AG09309 (cell line): ENCODE data around the gene ABHD6.
"Not testable (repeated sequence)": the region's sequence is repeated elsewhere in the genome, so short reads cannot be mapped to it uniquely, and the experiment has no call there.

ENCODE experiments used
- DNase-seq: peaks from one replicate; pipeline ENCODE4 v3.0.0-alpha.2; 2010; ENCODE audit warnings: low read depth
- H3K4me3 ChIP-seq: 2 replicates; pipeline ENCODE4 v1.5.1; 2011; ENCODE audit warnings: mild to moderate bottlenecking, low read depth, low read length, moderate library complexity; ENCODE audit not compliant: control insufficient read depth
- TF ChIP-seq, protein P1 (sequence below): IDR thresholded peaks from 2 replicates; pipeline ENCODE4 v1.5.1; 2011; ENCODE audit warnings: mild to moderate bottlenecking, low read depth, low read length, inconsistent platforms; ENCODE audit not compliant: insufficient read depth, control insufficient read depth; ENCODE audit errors: missing control alignments

ABHD6 gene

DNA sequence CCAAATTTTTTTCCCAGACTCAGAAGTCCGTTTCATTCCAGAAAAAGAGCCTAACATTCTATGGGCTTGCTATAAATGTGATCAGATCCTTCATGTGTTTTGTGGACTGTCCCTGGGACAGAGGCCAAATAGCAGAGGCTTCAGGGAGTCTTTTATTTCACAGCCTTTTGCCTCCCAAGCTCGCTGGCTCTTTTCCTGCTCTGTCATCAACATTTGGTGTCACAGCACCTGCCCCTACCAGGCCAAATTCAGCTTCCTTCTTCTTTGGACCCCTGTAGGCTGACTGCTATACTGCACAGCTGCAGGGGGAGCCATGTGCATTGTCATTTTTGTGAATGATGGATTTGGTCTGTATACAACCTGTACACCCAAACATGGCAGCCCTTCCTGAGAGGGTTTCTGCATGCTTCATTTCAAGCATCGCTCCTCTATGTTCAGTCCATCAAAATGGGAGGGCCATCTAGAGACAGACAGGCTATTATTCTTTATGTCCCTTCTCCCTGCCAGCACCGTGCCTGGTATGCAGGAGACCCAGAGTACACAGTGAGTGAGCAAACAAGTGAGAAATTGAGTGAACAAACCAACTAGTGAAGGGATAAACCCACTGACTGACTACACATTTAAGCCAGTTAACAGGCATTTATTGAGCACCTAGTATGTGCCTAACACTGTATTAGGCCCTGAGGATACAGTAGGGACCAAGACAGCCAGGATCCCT, 50.6 kb downstream of the ABHD6 start:
- no peak for DNase-seq
- TF ChIP-seq, protein P1, sequence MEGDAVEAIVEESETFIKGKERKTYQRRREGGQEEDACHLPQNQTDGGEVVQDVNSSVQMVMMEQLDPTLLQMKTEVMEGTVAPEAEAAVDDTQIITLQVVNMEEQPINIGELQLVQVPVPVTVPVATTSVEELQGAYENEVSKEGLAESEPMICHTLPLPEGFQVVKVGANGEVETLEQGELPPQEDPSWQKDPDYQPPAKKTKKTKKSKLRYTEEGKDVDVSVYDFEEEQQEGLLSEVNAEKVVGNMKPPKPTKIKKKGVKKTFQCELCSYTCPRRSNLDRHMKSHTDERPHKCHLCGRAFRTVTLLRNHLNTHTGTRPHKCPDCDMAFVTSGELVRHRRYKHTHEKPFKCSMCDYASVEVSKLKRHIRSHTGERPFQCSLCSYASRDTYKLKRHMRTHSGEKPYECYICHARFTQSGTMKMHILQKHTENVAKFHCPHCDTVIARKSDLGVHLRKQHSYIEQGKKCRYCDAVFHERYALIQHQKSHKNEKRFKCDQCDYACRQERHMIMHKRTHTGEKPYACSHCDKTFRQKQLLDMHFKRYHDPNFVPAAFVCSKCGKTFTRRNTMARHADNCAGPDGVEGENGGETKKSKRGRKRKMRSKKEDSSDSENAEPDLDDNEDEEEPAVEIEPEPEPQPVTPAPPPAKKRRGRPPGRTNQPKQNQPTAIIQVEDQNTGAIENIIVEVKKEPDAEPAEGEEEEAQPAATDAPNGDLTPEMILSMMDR: no peak
- no peak overlapping the region for H3K4me3 ChIP-seq

DNA sequence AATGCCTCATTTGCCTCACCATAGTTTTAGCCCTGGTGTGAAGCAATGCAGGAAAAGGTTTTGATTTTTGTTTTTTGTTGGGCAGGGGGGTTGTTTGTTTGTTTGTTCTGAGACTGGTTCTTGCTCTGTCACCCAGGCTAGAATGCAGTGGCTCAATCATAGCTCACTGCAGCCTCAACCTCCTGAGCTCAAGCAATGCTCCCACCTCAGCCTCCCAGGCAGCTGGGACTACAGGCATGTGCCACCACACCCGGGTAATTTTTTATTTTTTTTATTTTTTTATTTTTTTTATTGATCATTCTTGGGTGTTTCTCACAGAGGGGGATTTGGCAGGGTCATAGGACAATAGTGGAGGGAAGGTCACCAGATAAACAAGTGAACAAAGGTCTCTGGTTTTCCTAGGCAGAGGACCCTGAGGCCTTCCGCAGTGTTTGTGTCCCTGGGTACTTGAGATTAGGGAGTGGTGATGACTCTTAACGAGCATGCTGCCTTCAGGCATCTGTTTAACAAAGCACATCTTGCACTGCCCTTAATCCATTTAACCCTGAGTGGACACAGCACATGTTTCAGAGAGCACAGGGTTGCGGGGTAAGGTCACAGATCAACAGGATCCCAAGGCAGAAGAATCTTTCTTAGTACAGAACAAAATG, 51.5 kb downstream of the ABHD6 start:
- H3K4me3 ChIP-seq, DNase-seq: not testable (repeated sequence)

DNA sequence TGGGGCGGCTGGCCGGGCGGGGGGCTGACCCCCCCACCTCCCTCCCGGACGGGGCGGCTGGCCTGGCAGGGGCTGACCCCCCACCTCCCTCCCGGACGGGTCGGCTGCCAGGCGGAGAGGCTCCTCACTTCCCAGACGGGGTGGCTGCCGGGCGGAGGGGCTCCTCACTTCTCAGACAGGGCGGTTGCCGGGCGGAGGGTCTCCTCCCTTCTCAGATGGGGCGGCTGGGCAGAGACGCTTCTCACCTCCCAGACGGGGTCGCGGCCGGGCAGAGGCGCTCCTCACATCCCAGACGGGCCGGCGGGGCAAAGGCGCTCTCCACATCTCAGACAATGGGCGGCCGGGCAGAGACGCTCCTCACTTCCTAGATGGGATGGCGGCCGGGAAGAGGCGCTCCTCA, 52.9 kb downstream of the ABHD6 start:
- DNase-seq, H3K4me3 ChIP-seq: not testable (repeated sequence)

DNA sequence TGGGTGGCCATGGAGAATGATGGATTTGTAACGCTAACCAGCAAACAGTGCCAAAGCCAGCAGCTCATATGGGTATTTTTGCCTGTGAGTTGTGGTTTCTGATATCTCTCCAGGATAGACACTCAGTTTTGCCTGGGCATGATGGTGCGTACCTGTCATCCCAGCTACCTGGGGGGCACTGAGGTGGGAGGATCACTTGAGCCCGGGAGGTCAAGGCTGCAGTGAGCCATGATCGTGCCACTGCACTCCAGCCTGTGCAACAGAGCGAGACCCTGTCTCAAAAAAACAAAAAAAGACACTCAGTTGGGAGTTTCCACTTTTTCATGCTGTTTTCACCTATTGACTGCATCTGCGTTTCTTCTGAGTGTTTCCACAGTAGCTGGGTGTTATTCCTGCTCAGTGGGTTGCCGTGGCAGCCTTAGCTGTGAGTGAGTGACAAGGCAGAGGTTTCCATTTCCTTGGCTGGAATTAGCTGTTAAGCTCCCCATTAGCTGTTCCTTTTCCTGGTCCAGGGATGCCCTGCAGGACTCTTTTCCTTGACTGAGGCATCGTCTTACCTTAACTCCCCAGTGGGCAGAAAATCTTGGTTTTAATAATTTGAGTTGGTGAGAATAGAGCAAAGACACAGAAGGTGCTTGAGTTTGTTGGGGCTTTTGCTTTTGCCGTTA, 54.2 kb downstream of the ABHD6 start:
- no peak overlapping the region for H3K4me3 ChIP-seq
- DNase-seq: no peak
- TF ChIP-seq, protein P1: no peak

DNA sequence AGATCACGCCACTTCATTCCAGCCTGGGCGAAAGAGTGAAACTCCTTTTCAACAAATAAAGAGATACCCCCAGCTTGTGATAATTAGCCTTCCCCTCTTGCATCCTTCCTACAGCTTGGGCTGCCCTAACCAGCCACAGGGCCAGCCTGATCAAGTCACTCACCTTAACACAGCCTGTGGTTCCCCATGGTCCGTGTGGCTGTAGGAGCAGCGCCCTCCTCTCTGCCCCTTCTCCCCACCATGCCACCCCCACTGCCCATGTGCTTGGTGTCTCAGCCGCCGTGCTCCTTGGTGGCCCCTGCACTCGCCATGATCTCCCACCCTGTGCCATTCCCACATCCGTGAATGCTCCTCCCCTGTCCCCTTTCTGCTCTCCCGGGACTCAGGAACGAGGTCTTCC, 55.3 kb downstream of the ABHD6 start:
- TF ChIP-seq, protein P1: no peak
- DNase-seq: no peak
- H3K4me3 ChIP-seq: no peak overlapping the region

DNA sequence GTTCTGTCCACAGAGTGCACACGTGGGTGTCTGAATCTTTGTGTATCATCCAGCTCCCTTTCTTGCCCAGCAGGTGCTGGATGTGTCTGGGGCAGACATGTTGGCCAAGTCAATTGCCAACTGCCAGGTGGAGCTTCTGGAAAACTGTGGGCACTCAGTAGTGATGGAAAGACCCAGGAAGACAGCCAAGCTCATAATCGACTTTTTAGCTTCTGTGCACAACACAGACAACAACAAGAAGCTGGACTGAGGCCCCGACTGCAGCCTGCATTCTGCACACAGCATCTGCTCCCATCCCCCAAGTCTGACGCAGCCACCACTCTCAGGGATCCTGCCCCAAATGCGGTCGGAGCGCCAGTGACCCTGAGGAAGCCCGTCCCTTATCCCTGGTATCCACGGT, 55.9 kb downstream of the ABHD6 start:
- TF ChIP-seq, protein P1: no peak

DNA sequence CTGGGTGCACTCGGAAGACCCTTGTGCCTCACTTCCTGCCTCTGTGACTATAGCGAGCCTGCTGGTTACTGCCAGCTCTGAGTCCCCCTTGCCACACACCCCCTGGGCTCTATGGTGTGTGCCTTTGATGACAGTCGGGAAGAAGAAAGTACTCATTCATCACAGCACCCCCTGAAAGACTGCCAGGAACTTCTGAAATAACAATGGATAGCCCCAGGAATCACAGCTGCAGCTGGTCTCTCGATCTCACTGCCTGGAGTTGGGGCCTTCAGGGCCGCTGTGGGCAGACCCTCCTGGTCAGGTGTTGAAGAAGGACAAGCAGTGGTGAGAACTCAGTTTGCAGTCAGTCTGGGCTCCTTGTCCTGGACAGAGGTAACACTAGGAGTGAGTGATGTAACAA, 58.7 kb downstream of the ABHD6 start:
- H3K4me3 ChIP-seq: no peak overlapping the region
- DNase-seq: no peak
- TF ChIP-seq, protein P1: no peak

More for the DNA sequence above, 55.9 kb downstream of the ABHD6 start:
- DNase-seq: no peak
- H3K4me3 ChIP-seq: no peak overlapping the region
